Upper lobe of left lung (tissue), 6 donors: ENCODE data around the gene TMEM139. TPM values are rescaled to one million over a fixed set of nuclear protein-coding genes. Genes with fewer than 3 reads are reported as not detected.
"Not testable (repeated sequence)": the region's sequence is repeated elsewhere in the genome, so short reads cannot be mapped to it uniquely, and the experiment has no call there.

Source experiments
- ATAC-seq, 2 donors: fragments of 200-7000 bp; cut with Tn5 transposase; one replicate each; pipeline ENCODE4 v1.9.1; 2022; ENCODE audit warnings: mild to moderate bottlenecking in 2 of 2, moderate library complexity in 2 of 2; ENCODE audit not compliant: low FRiP score in 2 of 2
- DNase-seq, 2 donors: peaks; one replicate each; pipeline ENCODE4 v3.0.0-alpha.2; 2019 to 2020
- H3K27ac ChIP-seq, 4 donors: fragments of 200-600 bp; sonication (generic); one replicate each; pipeline ENCODE4 v1.5.1; 2016 to 2019
- H3K27me3 ChIP-seq, 4 donors: fragments of 200-600 bp; sonication (generic); one replicate each; pipeline ENCODE4 v1.5.1; 2017 to 2019
- H3K36me3 ChIP-seq, 4 donors: fragments of 200-600 bp; sonication (generic); one replicate each; pipeline ENCODE4 v1.5.1; 2016 to 2019
- H3K4me1 ChIP-seq, 4 donors: fragments of 200-600 bp; sonication (generic); one replicate each; pipeline ENCODE4 v1.5.1; 2018 to 2019
- H3K4me3 ChIP-seq, 4 donors: fragments of 200-600 bp; sonication (generic); one replicate each; pipeline ENCODE4 v1.5.1; 2017 to 2019; ENCODE audit warnings: mild to moderate bottlenecking in 2 of 4, moderate library complexity in 1 of 4
- H3K9me3 ChIP-seq, 4 donors: fragments of 200-600 bp; sonication (generic); one replicate each; pipeline ENCODE4 v1.5.1; 2018 to 2019
- EP300 ChIP-seq, 4 donors: sonication (generic); formaldehyde crosslinking; IDR thresholded peaks; one replicate each; pipeline ENCODE4 v1.5.1; 2017; ENCODE audit warnings: antibody characterized with exemption in 4 of 4, control low read depth in 2 of 4
- POLR2A ChIP-seq, 4 donors: fragments of 450-650 bp; IDR thresholded peaks; one replicate each; pipeline ENCODE4 v1.5.1; 2016 to 2017; ENCODE audit warnings: antibody characterized with exemption in 4 of 4, mild to moderate bottlenecking in 2 of 4
- POLR2AphosphoS5 ChIP-seq, 2 donors: sonication (generic); formaldehyde crosslinking; IDR thresholded peaks; one replicate each; pipeline ENCODE4 v1.5.1; 2017; ENCODE audit warnings: antibody characterized with exemption in 2 of 2
- WGBS, 2 donors: methylation state at CpG; one replicate each; pipeline ENCODE4 v1.1.5; 2017 to 2018; 5-methylcytosine and 5-hydroxymethylcytosine counted together
- total RNA-seq, 6 donors: library from RNA; depleted of rRNA in 4 of 6; stranded (reverse); fragments of >200 nt in 4 of 6; gene quantifications; one replicate each; pipeline versions ENCODE4 v1.1.0 to v1.2.1, GENCODE V29; 2016 to 2021
- TF ChIP-seq, protein P1 (sequence below), 6 experiments: fragments of 450-650 bp in 4 of 6; fragments of 200-600 bp in 2 of 6; sonication (generic) in 2 of 6; IDR thresholded peaks; one replicate each; pipeline ENCODE4 v1.5.1; 2016 to 2019; ENCODE audit warnings: antibody characterized with exemption in 6 of 6
- donor health status: DM: no; HTN: no; CAD: no; lungs with moderate emphysema.
- donor health status: DM: no; HTN: yes; CAD: no; lungs with severe emphysema.

TMEM139 gene
- total RNA-seq, 6 donors from 2014 or later = 13.6 to 52.7 (median 33.0) TPM

DNA sequence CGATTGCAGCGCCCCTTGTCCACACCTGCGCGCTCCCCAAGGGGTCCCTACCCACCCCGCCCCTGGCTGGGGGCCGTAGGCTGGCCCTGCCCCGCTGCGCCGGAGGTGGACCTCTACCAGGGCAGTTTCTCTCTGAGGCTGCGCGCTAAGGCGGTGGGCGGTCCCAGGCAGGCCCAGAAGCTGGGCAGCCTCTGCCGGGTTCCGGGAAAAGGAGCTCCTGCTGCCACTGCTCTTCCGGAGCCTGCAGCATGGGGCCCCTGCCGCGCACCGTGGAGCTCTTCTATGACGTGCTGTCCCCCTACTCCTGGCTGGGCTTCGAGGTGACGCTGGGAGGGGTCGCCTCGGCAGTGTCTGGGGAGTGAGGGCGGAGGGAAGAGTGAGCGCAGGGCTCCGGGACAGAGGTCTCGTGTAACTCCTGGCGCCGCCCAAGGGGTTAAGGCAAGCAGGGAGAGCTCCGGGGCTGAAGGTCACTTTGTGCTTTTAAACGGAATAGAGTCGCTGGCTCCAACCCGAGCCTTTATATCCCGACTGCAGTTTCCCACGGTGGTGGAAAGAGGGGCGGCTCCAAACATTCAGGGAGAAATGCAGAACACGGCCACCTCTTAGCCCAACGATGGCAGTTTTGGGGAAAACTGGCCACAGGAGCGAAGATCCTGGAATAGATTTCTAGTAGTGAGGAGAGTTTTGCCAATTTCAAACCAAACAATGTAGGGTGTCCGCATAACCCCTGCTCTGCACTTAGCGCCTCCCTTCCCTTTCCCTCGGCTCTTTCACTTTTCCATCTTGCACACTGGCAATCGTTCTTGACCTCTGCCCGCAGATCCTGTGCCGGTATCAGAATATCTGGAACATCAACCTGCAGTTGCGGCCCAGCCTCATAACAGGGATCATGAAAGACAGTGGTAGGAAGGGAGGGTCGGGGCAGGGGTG is 21.2 kb upstream of the TMEM139 start, which contains the start of gene GSTK1:
GSTK1 (plus strand) TSS at position 176 of the 930 bp plus-strand sequence; CDS start at position 249, 73 bp downstream.
- H3K36me3 ChIP-seq = peaks cover 13 to 19% (median 14%) of the 10 kb centered on the region in 4 donors
- H3K4me3 ChIP-seq = peak within 1 kb of the TSS; percentile 51 to 93 (median 79)
- no peaks in the 10 kb centered on the region for H3K27me3 ChIP-seq
- peak within 1 kb of the TSS; percentile 80 to 92 (median 88) for H3K27ac ChIP-seq
- no peak for TF ChIP-seq EP300 (IDR thresholded peaks at IDR 0.05)
- TF ChIP-seq POLR2A (IDR thresholded peaks at IDR 0.05) = peak in 3 of 4 donors; percentile 62 to 90 (median 87)
- TF ChIP-seq POLR2AphosphoS5 (IDR thresholded peaks at IDR 0.05) = peak; percentile 64 to 74
- H3K9me3 ChIP-seq = no peaks in the 10 kb centered on the region
- DNase-seq = peak; percentile 93
- H3K4me1 ChIP-seq = peaks cover 17 to 28% (median 18%) of the 10 kb centered on the region in 4 donors
- peak; percentile 96 to 98 for ATAC-seq
- WGBS, 2 donors = 1 to 2% methylated on average over 29 to 40 of the region's 48 CpGs

GRCh38 chr7:143264196-143264568 is 20.6 kb upstream of the TMEM139 start:
- not testable (repeated sequence) for H3K9me3 ChIP-seq, ATAC-seq, DNase-seq, H3K27me3 ChIP-seq
- 61 to 62% methylated on average over 15 of the region's 15 CpGs for WGBS, 2 donors
- Histone ChIP-seq H3K27ac (peak overlapping the region; percentile 80 to 92 (median 88)), H3K4me3 (peak overlapping the region; percentile 51 to 93 (median 79)), H3K36me3 (peaks cover 14 to 26% (median 20%) of the 10 kb centered on the region in 4 donors), H3K4me1 (peaks cover 15 to 22% (median 17%) of the 10 kb centered on the region in 4 donors)

DNA sequence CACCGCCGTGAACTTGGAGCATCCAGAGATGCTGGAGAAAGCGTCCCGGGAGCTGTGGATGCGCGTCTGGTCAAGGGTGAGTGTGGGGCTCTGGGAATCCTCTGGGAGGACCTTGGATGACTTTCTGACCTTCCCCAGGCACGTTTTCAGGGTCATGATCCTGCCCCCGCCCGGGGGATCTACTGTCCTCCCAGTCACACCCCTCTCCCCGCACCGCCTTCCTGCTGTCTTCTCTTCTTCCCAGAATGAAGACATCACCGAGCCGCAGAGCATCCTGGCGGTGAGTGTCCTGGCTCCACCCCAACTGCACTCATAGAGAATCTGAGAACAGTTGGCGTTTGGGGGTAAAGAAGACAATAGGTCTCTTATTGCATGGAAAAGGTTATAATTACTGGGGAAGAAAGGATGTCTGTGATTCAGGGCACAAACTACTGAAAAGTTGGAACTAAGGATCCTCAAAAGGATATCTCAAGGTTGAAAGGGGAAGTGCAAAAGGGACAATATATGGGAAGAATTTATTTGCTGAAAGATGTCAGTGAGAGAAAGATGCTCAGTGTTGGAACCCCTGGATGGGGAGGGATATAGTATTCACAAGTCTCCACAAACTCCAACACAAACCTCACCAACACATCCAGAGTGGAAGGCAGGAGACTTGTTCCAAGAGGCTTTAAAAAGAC is 19.6 kb upstream of the TMEM139 start:
- Histone ChIP-seq H3K9me3 (no peaks in the 10 kb centered on the region), H3K4me3 (peak overlapping the region in 1 of 4 donors; percentile 81), H3K27ac (peak overlapping the region in 2 of 4 donors; percentile 32 to 92), H3K36me3 (peaks cover 14 to 35% (median 26%) of the 10 kb centered on the region in 4 donors), H3K4me1 (peaks cover 15 to 22% (median 17%) of the 10 kb centered on the region in 4 donors), H3K27me3 (no peaks in the 10 kb centered on the region)
- DNase-seq (no peak), ATAC-seq (no peak)
- TF ChIP-seq POLR2A (IDR thresholded peaks at IDR 0.05) (no peak), EP300 (IDR thresholded peaks at IDR 0.05) (no peak), POLR2AphosphoS5 (IDR thresholded peaks at IDR 0.05) (no peak)
- TF ChIP-seq, protein P1, sequence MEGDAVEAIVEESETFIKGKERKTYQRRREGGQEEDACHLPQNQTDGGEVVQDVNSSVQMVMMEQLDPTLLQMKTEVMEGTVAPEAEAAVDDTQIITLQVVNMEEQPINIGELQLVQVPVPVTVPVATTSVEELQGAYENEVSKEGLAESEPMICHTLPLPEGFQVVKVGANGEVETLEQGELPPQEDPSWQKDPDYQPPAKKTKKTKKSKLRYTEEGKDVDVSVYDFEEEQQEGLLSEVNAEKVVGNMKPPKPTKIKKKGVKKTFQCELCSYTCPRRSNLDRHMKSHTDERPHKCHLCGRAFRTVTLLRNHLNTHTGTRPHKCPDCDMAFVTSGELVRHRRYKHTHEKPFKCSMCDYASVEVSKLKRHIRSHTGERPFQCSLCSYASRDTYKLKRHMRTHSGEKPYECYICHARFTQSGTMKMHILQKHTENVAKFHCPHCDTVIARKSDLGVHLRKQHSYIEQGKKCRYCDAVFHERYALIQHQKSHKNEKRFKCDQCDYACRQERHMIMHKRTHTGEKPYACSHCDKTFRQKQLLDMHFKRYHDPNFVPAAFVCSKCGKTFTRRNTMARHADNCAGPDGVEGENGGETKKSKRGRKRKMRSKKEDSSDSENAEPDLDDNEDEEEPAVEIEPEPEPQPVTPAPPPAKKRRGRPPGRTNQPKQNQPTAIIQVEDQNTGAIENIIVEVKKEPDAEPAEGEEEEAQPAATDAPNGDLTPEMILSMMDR (IDR thresholded peaks at IDR 0.05) = no peak
- 71 to 79% methylated on average over 14 to 15 of the region's 15 CpGs for WGBS, 2 donors

DNA sequence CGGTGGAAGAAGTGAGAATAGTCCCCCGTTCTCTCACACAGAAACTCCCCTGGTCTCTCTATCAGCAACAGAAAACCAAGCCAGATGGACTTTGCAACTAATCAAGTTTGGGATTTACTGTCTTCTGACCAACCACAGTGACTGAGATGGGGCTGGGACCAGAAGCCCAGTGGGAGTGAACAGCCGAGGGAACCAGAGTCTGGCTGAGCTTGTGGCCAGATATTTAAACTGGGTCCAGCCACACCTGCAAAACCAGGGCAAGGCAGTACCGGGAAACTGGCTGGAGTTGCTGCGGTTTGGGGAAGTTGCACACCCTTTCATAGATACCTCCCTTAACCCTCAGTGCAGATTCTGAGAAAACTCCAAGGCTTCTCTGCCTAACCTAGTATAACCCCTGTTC is 15.5 kb upstream of the TMEM139 start:
- H3K4me1 ChIP-seq = peaks cover 8 to 12% (median 10%) of the 10 kb centered on the region in 4 donors
- DNase-seq = no peak
- H3K27me3 ChIP-seq = no peaks in the 10 kb centered on the region
- no peak overlapping the region for H3K4me3 ChIP-seq
- no peaks in the 10 kb centered on the region for H3K9me3 ChIP-seq
- H3K27ac ChIP-seq = no peak overlapping the region
- TF ChIP-seq EP300 (IDR thresholded peaks at IDR 0.05) (no peak), POLR2AphosphoS5 (IDR thresholded peaks at IDR 0.05) (no peak), POLR2A (IDR thresholded peaks at IDR 0.05) (no peak)
- TF ChIP-seq, protein P1 (IDR thresholded peaks at IDR 0.05) = no peak
- peaks cover 14 to 43% (median 26%) of the 10 kb centered on the region in 4 donors for H3K36me3 ChIP-seq
- ATAC-seq = no peak
- 86 to 87% methylated on average over 5 of the region's 5 CpGs for WGBS, 2 donors

DNA sequence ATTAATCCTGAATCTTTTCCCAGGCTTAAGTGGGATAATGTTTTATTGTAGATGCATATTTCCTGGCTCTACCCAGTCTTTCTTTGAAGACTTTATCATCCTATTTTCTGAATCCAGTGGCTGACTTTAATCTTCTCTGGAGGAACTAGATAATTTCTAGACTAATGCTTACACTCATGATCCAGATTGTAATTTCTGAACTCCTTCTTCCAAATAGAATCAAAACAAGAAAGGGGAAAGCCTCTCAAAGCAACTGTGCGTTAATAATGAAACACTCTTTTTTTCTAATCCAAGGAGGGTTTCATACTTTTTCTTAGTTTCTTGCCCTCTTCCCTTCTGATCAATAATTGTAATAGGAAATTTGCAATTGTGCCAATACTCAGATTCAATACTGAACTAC is 13.5 kb upstream of the TMEM139 start:
- Histone ChIP-seq H3K27me3 (no peaks in the 10 kb centered on the region), H3K4me1 (no peaks in the 10 kb centered on the region), H3K9me3 (no peaks in the 10 kb centered on the region), H3K27ac (no peak overlapping the region), H3K4me3 (no peak overlapping the region), H3K36me3 (peaks cover 14 to 43% (median 26%) of the 10 kb centered on the region in 4 donors)
- DNase-seq (no peak), ATAC-seq (no peak)
- WGBS, 2 donors = 83 to 90% methylated on average over 1 of the region's 1 CpG
- TF ChIP-seq, protein P1 (IDR thresholded peaks at IDR 0.05) = no peak
- TF ChIP-seq POLR2A (IDR thresholded peaks at IDR 0.05) (no peak), POLR2AphosphoS5 (IDR thresholded peaks at IDR 0.05) (no peak), EP300 (IDR thresholded peaks at IDR 0.05) (no peak)
